HEK293T (cell line): ENCODE results near the gene PLSCR3.

Source experiments
- CTCF ChIA-PET: fragments of 350-600 bp; formaldehyde crosslinking; extraction: SDS; loops from one replicate; lab custom pipeline; 2021; ENCODE audit warnings: antibody characterized with exemption, inconsistent platforms; lab: Yijun Ruan, JAX
- POLR2A ChIA-PET: fragments of 350-600 bp; formaldehyde crosslinking; extraction: SDS; loops from one replicate; lab custom pipeline; 2020; ENCODE audit warnings: antibody characterized with exemption, inconsistent platforms; lab: Yijun Ruan, JAX
- DNase-seq: peaks from one replicate; pipeline ENCODE4 v3.0.0; 2012; ENCODE audit warnings: mixed read lengths; ENCODE audit errors: extremely low spot score
- ARNT ChIP-seq: fragments of 450-650 bp; IDR thresholded peaks from 2 replicates; pipeline ENCODE4 v1.6.1; 2017; ENCODE audit warnings: mild to moderate bottlenecking
- BHLHE40 ChIP-seq: fragments of 450-650 bp; IDR thresholded peaks from 2 replicates; pipeline ENCODE4 v1.6.1; 2016; ENCODE audit warnings: mild to moderate bottlenecking, moderate library complexity, borderline replicate concordance
- CTBP1 ChIP-seq: fragments of 450-650 bp; IDR thresholded peaks from 2 replicates; pipeline ENCODE4 v1.6.1; 2016; ENCODE audit warnings: borderline replicate concordance
- ELF4 ChIP-seq: fragments of 450-650 bp; IDR thresholded peaks from 2 replicates; pipeline ENCODE4 v1.6.1; 2017; ENCODE audit warnings: antibody characterized with exemption
- FOXA1 ChIP-seq: fragments of 450-650 bp; IDR thresholded peaks from 2 replicates; pipeline ENCODE4 v1.6.1; 2016; ENCODE audit warnings: mild to moderate bottlenecking
- FOXK2 ChIP-seq: fragments of 450-650 bp; IDR thresholded peaks from 2 replicates; pipeline ENCODE4 v1.6.1; 2016; ENCODE audit warnings: mild to moderate bottlenecking
- FOXM1 ChIP-seq: fragments of 450-650 bp; IDR thresholded peaks from 2 replicates; pipeline ENCODE4 v1.6.1; 2017; ENCODE audit warnings: mild to moderate bottlenecking, borderline replicate concordance
- HDGF ChIP-seq: fragments of 450-650 bp; IDR thresholded peaks from 2 replicates; pipeline ENCODE4 v1.6.1; 2017; ENCODE audit warnings: antibody characterized with exemption, borderline replicate concordance
- L3MBTL2 ChIP-seq: fragments of 450-650 bp; conservative IDR thresholded peaks from 2 replicates; pipeline ENCODE4 v1.6.1; 2016; ENCODE audit warnings: mild to moderate bottlenecking
- LEF1 ChIP-seq: fragments of 450-650 bp; IDR thresholded peaks from 2 replicates; pipeline ENCODE4 v1.6.1; 2017; ENCODE audit warnings: mild to moderate bottlenecking, borderline replicate concordance
- NFRKB ChIP-seq: fragments of 450-650 bp; IDR thresholded peaks from 2 replicates; pipeline ENCODE4 v1.6.1; 2016; ENCODE audit warnings: mild to moderate bottlenecking, moderate library complexity
- SP1 ChIP-seq: fragments of 450-650 bp; IDR thresholded peaks from 2 replicates; pipeline ENCODE4 v1.6.1; 2017
- SUZ12 ChIP-seq: fragments of 450-650 bp; IDR thresholded peaks from 2 replicates; pipeline ENCODE4 v1.6.1; 2016; ENCODE audit warnings: mild to moderate bottlenecking
- TARDBP ChIP-seq: fragments of 450-650 bp; IDR thresholded peaks from 2 replicates; pipeline ENCODE4 v1.6.1; 2016
- ZNF384 ChIP-seq: fragments of 450-650 bp; IDR thresholded peaks from 2 replicates; pipeline ENCODE4 v1.6.1; 2016
- TF ChIP-seq, protein P1 (sequence below): fragments of 450-650 bp; IDR thresholded peaks from 2 replicates; pipeline ENCODE4 v1.6.1; 2016

The PLSCR3 gene

GRCh38 chr17:7408252-7408727 lies 14.0 kb upstream of the PLSCR3 start:
- CTCF ChIA-PET: no interaction called here
- TF ChIP-seq SP1 (no peak), NFRKB (no peak), LEF1 (no peak), FOXA1 (no peak), FOXM1 (no peak), TARDBP (no peak), ZNF384 (no peak), SUZ12 (no peak), CTBP1 (no peak), FOXK2 (no peak)
- POLR2A ChIA-PET: interaction anchor here (1.1 to 1.5 kb wide), 3 partner anchors 9 to 79 kb away, joined by 3 to 4 read pairs (median 4); partner anchors contain the start of genes NEURL4 and TMEM102
- no peak for DNase-seq

DNA sequence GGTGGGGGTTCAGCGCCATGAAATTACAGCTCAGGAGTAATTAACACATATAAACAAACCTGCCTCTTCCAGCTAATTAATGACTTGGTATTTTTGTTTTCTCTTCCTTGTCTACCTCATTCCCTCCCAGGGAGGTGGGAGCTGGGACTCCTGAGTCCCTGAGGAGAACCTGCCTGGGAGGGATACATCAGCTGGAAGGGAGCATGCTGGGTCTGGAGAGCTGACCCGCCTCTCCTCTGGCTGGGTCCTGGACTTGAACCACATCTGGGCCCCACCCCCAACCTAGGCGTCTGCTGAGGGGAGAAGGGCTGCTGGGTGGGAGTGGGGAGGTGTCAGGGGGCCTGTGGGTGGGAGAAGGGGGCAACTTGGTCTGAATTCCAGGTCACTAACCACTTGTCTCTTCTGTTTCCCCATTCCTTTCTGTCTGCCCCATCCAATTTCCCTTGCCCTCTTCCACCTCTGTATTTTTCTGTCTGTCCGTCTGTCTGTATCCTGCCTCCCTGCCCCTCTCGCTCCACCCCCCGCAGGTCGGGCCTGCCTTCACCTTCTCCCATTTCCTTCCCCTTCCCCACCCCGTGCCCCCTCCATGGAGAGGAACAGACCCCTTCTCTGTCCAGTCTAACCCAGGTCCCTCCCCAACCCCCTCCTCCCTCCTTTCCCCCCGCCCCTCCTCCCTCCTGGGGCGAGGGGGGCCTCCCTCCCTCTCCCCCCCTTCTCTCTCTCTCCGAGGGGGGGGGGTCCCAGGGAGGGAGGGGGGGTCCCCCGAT lies 13.3 kb upstream of the PLSCR3 start, which contains the start of gene NLGN2:
Gene NLGN2, plus strand, starts transcription at position 361 of the 767 bp plus-strand sequence. CDS start 411 bp downstream, outside the sequence.
- TF ChIP-seq BHLHE40 (no peak), SP1 (no peak), ZNF384 (no peak)
- CTCF ChIA-PET: no interaction called here
- DNase-seq: no peak
- POLR2A ChIA-PET: interaction anchor here (1.1 to 2.7 kb wide), 5 partner anchors 13 to 78 kb away, joined by 3 to 9 read pairs (median 4); partner anchors contain the start of genes CHRNB1, NEURL4, PLSCR3 and TMEM102

GRCh38 chr17:7407082-7407481 lies 12.8 kb upstream of the PLSCR3 start:
- no peak for DNase-seq
- ChIA-PET CTCF (interaction anchor here (1.2 kb wide), 1 partner anchor 52 kb away, joined by 3 read pairs; the partner anchor contains the start of gene TMEM95), POLR2A (interaction anchor here (1.1 to 2.7 kb wide), 5 partner anchors 13 to 78 kb away, joined by 3 to 9 read pairs (median 4); partner anchors contain the start of genes CHRNB1, NEURL4, PLSCR3 and TMEM102)
- no peak for TF ChIP-seq ELF4
- TF ChIP-seq SUZ12: no peak
- no peak for TF ChIP-seq FOXK2
- no peak for TF ChIP-seq TARDBP
- TF ChIP-seq L3MBTL2: no peak
- TF ChIP-seq, protein P1, sequence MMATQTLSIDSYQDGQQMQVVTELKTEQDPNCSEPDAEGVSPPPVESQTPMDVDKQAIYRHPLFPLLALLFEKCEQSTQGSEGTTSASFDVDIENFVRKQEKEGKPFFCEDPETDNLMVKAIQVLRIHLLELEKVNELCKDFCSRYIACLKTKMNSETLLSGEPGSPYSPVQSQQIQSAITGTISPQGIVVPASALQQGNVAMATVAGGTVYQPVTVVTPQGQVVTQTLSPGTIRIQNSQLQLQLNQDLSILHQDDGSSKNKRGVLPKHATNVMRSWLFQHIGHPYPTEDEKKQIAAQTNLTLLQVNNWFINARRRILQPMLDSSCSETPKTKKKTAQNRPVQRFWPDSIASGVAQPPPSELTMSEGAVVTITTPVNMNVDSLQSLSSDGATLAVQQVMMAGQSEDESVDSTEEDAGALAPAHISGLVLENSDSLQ: no peak
- no peak for TF ChIP-seq HDGF
- TF ChIP-seq NFRKB: no peak
- no peak for TF ChIP-seq CTBP1
- TF ChIP-seq FOXM1: no peak
- TF ChIP-seq ZNF384: no peak
- TF ChIP-seq FOXA1: no peak
- no peak for TF ChIP-seq LEF1
- TF ChIP-seq BHLHE40: no peak
- TF ChIP-seq SP1: no peak
- TF ChIP-seq ARNT: no peak

GRCh38 chr17:7406235-7406825 lies 12.0 kb upstream of the PLSCR3 start:
- POLR2A ChIA-PET: interaction anchor here (0.6 to 2.7 kb wide), 5 partner anchors 12 to 181 kb away, joined by 3 to 9 read pairs (median 3); partner anchors contain the start of genes CHRNB1, PLSCR3 and TMEM102
- no peak for DNase-seq
- TF ChIP-seq HDGF: no peak
- CTCF ChIA-PET: interaction anchor here (1.2 kb wide), 1 partner anchor 51 kb away, joined by 3 read pairs; the partner anchor contains the start of gene TMEM95

- TF ChIP-seq ARNT (no peak), LEF1 (no peak), NFRKB (no peak), ELF4 (no peak), CTBP1 (no peak; the same call in 1 of the 2 replicates), L3MBTL2 (no peak), ZNF384 (no peak), BHLHE40 (no peak), SUZ12 (no peak), HDGF (no peak), SP1 (no peak)
- TF ChIP-seq, protein P1: no peak
- POLR2A ChIA-PET: interaction anchor here (0.6 to 2.7 kb wide), 3 partner anchors 30 to 182 kb away, joined by 3 to 9 read pairs (median 6); partner anchors contain the start of gene TMEM102
- DNase-seq: no peak
- CTCF ChIA-PET: interaction anchor here (1.2 kb wide), 1 partner anchor 50 kb away, joined by 3 read pairs; the partner anchor contains the start of gene TMEM95
Observed at GRCh38 chr17:7405350-7406234, 11.3 kb upstream of the PLSCR3 start.
